ENCODE results near the gene ZNF536.

- TF ChIP-seq CTCF (IDR thresholded peaks at IDR 0.05) (no peak), POLR2A (IDR thresholded peaks at IDR 0.05) (no peak)
These were observed 215.7 kb downstream of the ZNF536 start for GRCh38 chr19:30587869-30588268.

Data from esophagus squamous epithelium (tissue), 4 donors.